Measurements from ENCODE around the gene KMT2D.

GRCh38 chr12:49054096-49054495 is 6.5 kb downstream of the KMT2D start:
- TF ChIP-seq CTCF (IDR thresholded peaks at IDR 0.05) = no peak
- no peak for TF ChIP-seq POLR2A (IDR thresholded peaks at IDR 0.05)
